GM19328 (cell line): Measurements from ENCODE around the gene MACC1.

Experiments
- ATAC-seq: cut with Tn5 transposase; IDR thresholded peaks from one replicate; pipeline ENCODE4 v1.9.1; 2021; ENCODE audit warnings: mild to moderate bottlenecking, moderate library complexity; ENCODE audit not compliant: unreplicated experiment

The MACC1 gene

DNA sequence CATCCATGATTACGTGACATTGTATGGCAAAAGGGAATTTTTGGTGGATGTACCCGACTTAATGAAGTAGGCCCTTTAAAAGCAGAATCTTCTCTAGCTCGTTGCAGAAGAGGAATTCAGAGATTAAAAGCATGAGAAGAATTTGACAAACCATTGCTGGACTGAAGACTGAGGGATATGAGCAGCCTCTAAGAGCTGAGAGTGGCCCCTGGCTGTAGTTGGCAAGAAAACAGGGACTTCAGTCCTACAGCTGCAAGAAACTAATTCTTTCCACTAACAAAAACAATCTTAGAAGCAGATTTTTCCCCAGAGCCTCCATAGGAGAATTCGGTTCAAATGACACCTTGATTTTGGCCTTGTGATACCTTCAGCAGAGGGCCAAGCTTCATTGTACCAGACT is 34.1 kb downstream of the MACC1 start:
- ATAC-seq, result no peak

DNA sequence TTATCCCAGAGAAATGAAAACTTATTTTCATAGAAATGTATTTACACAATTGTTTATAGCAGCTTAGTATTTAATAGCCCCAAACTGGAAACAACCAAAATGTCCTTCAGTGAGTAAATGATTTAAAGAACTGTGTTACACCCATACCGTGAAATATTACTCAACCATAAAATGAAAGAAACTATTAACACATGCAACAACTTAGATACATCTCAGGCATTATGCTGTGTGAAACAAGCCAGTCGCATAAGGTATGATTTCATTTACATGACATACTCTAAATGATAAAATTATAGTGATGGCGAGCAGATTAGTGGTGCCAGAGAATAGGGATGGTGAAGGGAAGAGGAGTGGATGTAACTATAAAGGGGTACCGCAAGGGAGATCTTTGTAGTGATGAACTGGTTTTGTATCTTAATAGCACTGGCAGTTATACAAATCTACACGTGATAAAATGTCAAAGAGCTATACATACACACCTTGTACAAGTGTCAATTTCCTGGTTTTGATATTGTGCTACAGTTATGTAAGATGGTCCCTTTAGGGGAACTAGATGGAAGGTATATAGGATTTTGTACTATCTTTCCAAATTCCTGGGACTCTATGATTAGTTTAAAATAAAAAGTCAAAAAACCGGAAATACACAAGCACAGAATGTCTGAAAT is 40.5 kb downstream of the MACC1 start:
- no peak for ATAC-seq

DNA sequence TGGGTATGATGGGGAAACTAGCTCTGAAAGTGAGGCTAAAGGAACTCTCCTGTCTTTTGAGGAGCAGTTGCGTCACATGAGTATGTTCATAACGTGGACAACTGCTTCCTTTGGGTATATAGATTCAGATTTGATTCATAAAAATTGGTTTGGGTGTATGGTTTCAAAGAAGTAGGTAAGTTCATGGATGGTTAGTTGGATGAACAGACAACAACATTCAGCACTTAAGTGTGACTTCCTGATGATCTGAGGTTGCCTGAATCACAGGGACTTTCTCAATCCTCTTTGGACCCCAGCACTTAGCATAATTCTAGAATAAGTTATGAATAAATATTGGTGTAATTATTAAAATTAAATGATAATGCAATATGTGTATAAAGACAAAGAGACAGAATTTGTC is 43.4 kb downstream of the MACC1 start:
- no peak for ATAC-seq

DNA sequence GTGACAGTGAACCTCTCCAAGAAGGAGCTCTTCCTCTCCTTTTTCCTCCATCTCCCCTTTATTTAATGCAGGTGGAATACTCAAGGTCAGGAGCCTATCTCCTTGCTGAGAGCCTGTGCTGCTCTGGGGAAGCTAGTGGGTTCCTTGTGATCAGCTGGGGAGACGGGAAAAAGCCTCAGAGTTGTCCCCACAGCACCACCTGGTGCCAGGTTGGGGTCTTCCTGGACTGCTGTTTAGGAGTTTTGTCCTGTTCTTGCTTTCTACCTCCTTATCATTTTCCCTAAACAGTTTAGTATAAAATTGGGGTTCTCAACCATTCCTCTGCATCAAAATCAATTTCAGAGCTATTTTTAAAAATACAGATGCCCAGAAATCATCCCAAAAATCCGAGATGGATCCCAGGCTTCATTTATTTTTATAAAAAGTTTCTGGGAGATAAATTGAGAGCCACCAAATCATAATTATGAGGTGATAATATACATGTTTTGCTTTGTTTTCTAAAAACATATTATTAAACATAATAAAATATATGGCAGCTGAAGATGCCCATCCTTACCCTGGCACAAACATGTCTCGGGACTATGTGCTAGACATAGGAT is 44.3 kb downstream of the MACC1 start:
- no peak for ATAC-seq

DNA sequence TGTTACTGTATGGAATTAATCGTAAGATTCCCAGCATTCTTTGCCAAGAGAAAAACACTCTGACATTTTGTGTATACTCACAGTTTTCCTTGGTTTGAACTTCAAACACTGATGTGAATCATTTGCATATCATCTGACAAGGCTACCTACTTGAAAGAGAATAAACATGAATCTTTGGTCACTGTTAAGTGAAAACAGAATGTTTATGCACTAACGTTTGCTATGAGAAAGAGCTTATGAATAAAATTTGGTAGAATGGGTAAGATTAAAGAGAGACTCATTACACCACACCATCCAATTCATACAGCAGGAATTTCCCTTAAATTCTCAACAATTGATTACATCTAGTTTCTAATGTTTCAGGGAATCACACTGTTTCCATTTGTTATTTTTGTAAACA is 46.6 kb downstream of the MACC1 start:
- ATAC-seq, result no peak

DNA sequence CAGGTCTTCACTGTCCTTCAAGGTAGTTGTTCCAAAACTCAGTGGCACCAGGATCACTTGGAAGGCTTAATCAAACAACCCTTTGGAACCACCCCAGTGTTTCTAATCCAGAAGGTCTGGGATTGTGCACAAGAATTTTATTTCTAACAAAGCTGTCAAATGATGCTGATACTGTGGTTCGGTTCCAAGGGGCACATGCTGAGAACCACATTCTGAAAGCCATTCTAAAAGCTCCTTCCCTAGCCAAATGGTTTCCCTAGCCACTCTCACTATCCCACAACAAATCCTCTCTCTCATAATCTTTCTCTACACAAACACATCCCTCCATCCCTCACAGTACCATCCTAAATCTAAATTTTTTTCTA is 52.1 kb downstream of the MACC1 start:
- ATAC-seq, result no peak

DNA sequence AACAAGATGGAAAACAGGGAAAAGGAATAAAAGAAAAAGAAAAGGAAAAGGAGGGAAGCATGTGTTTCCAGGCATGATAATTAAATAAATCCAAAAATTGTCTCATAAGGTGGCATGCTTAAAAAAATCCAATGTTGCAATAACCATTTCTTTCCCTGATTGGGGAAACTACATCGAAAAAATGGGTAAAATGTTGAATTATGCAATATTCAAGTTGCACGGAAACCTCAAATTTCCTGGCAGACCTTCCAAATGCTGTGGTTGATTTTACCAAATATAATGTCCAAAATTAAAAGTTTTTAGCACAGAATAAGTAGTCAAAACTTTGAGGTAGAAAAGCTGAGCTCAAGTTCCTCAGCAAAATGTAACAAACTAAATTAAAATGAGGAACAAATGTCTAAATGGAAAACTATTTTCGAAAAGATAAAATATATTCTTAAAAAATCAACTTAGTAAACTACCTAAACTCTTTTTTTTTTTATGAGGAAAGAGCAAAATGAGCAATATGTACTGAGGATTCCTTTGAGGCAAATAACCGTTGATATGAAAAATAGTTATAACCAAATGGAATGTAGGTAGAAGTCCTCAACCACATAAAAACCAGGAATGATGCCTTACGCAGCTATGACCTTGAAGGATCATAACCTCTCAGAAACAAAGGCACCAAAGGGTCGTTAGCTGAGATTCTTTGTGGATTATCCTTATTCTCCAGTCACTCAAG is 52.6 kb downstream of the MACC1 start:
- no peak for ATAC-seq

DNA sequence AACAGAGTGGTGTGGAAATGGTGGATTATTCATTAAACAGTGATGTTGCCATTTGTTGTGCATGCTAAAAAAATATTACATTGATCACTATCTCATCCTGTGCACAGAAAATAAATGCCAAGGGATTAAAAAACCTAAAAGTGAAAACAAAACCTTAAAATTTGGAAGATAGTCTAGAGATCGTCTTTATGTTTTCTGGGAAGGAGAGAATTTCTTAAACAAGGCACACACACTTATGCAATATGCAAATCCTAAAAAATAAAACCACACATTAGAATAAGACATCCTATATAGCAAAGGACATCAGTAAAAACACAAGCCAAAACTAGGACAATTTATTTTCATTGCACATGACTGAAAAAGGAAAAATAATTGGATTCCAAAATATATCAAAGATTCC is 54.5 kb downstream of the MACC1 start:
- ATAC-seq, result no peak

DNA sequence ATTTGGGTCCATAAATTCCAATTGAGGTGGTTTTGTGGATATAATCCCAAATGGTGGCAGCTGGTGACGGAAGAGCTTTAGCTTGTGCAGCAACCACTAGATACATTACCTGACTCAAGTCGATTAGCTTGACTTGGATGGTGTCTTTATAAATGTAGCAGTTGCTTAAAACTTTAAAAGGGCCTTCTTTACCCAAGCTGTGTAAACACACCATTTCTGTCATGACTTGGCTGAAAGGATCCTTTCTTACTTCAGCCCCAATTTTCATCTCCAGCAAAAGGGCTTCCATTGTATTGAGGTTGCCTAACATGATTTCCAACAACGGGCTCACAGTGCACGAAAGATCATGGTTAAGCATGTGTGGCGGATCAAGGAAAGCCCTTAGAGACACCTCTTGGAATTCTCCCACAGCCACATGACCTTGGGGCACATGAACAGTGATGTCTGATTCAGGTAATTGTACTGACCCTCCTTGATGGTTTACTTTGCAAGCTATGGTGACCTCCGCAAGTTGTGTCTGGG is 57.9 kb downstream of the MACC1 start:
- ATAC-seq, result no peak

DNA sequence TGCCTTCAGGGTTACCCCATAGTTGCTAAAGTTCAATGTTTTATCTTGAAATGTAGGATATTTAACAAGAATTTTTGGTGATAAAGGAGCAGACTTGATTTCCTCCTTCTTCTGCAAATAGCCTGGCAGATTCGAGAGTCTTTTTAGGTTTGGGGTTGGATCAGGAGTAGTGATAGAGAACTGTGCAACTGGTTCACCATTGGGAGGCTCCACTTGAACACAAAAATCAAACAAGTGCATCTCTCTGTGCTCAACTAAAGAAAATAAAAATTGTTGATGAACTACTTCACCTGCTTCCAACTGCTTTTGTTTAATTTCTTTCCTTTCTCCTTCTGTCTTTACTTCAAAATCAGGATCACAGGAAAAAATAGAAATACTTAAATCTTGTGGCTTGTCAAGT is 58.5 kb downstream of the MACC1 start:
- no peak for ATAC-seq

DNA sequence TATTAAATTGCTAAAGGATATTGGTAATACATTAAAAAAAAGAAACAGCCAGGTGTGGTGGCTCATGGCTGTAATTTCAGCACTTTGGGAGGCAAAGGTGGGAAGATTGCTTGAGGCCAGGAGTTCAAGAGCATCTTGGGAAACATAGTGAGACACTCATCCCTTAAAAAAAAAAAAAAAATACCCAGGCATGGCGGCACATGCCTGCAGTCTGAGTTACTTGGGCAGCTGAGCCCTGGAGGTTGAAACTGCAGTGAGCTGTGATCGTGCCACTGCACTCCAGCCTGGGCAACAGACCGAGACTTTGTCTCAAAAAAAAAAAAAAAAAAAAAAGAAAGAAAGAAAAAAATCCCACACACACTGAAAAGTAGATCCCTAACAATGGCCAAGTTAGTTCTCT is 59.7 kb downstream of the MACC1 start:
- ATAC-seq, result no peak

DNA sequence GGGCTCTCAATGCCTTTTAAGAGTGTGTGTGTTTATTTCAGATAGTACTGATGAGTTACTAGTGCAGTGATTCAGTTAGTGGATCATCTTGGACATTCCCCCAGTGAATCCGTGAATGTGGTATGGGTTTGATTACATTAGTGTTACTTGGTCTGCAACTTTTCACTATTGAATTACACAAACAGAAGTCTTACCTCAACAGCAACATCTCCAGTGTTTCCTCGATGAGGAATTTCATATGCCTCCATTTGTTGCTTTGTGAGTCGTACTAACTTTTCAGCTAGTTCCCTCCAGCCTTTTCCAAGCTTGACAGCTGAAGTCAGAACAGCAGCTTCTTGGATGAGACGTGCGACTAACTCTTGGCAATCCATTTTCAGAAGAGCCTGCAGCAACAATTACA is 63.2 kb downstream of the MACC1 start:
- no peak for ATAC-seq

DNA sequence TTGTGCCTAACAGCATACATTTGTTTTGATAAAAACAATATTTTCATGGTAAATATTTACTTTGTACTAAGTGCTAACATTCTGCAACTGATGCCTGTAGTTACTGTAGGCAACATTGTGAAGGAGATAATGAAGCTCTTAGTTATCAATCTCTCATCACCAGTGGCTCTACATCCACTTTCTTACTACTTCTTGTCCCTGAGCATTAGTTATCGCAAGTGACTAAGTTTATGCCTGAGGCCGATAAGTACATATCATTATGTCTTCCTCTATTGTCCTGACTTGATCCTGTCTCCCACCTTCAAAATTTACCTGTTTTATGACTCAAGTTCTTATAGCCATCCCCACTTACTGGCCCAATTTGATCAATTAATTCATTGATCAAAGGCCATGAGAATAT is 63.6 kb downstream of the MACC1 start:
- no peak for ATAC-seq

DNA sequence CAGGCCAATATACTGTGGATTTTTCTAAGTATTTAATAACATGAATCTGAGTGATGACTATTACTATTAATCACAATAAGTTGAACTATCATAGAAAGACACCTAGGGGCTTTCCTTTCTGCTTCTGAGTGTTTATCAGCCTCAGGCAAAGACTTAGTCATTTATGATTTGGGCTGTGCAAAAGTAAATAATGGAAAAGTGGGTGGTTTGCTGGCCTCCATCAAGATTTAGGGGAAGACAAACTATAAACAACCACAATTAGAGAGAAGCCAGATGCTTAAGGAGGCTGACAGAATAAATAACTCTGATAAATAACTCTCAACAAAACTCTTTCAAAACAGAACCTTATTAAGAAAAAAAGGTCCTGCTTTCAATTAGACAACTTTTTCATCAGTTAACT is 64.7 kb downstream of the MACC1 start:
- no peak for ATAC-seq

DNA sequence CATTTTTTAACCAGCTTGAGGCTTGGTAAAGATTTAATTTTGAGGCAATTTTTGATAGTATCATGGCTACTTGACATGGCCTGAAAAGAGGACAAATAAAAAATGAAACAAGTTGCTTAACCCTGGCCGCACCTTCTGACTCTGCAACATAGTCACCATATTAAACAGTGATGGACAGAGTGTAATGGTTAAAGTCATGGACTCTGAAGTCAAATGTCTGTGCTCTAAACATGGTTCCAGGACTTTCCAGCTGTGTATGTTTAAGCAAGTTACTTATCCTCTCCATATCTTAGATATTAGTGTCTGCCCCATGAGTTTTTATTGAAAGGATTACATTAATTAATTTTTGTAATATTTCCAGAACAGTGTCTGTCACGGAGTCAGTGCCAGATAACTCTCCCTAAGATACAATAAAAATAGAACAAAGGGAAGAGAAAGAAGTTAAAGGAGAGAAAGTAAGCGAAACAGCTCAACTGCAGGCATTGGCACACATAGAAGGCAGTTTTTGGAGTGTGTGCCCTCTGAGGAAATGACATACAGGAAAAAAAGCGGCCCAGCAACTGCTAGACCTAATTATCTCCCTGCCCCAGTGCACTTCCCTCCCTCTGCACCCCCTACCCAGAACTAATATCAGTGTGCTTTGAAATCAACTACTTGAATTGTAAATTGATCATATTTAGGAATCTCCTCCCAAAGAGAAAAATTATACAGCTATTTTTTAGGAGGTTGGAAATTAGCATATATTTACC is 65.3 kb downstream of the MACC1 start:
- no peak for ATAC-seq

DNA sequence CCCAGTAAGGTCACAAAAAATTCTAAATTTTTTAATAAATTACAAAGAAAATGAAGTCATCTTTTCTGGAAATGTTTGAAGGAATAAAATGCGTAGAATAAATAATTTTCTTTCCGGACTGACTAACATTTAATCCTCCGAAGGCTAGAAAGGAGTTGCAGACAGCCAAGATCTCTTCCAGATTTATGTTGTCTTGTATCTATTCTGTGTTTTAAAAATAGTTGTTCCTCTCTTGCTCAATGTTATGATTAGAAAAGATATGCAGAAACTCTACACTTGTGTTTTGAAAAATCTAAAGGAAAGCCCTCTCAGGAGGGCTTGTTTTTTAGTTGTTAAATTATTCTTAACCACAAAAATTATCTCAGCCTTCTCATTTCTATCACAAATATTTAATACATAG is 70.7 kb downstream of the MACC1 start:
- no peak for ATAC-seq

DNA sequence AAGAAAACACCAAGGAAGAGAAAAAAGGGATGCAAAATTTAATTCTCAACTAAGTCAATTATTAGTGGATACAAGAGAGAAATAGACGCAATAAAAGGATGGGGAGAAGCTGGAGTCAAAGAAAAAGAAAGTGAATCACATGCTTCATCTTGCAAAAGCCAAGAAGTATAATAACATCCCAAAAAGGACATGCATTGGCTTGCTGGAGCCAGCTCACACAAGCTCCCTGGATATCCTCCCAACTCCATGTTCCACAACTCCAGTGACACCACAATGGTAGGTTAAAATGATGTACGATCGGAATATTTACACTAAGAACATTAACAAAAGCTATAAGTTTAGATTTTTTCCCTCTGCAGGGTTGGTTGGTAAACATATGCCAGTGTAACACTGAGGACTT is 72.4 kb downstream of the MACC1 start:
- ATAC-seq, result no peak

DNA sequence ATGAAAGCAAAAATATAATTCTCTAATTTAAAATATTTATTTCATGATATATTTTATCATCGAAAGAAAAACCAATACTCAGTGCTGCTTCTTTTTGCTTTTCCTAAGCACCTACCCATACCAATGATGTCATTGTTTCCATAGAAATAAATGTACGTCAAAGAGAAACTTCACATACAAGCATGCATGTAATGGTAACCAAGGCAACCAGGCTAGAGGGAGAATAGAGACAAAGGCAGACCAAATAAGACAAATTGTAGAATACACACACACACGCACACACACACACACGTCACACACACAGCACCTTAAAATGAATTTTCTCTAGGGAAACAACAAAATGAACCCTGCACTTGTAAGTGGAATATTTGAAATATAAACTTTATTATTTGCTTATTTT is 75.5 kb downstream of the MACC1 start:
- no peak for ATAC-seq

DNA sequence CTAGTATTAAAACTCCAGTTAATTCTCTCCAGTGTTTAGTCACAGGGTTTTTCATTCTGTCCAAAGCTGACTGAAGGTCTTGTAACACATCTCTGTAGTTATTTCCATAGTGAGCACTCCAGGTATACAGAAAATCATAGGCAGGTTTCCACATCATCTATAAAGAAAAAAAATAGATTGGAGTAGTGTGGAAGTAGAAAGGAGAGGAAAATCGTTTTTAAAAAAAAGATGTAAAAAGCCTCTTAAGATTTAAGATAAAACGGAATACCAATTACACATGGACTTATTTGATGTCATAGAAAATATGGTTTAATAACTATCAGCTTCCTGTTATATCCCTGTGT is 76.2 kb downstream of the MACC1 start:
- ATAC-seq, result no peak

DNA sequence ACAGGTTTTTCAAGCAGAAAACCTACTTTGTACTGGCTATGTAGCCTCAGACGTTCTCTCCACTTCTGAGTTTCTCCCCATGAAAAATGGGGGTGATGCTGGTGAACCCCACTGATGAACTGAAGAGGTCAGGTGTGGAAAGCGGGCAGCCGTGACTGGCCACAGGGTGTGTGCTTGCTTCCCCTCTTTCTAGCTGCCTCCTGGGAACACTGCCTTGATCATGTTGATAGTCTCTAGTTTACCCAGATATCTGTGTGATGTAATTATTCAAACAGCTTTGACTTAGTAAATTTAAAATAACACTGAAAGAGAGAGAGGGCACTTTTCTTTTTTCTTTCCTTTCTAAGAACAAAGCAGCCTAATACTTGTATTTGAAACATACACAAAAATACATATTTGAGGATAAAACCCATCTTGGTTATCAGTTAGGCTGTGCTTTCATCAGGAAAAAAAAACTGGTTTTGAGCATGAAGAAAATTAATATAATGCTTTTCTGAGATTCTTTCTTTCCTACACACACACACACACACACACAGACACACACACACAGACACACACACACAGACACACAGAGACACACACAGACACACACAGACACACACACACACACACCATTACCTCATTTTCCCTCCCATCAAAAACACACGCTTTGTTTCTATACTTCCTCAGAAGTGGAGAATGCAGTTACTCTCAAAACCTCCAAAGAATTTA is 76.7 kb downstream of the MACC1 start:
- no peak for ATAC-seq

DNA sequence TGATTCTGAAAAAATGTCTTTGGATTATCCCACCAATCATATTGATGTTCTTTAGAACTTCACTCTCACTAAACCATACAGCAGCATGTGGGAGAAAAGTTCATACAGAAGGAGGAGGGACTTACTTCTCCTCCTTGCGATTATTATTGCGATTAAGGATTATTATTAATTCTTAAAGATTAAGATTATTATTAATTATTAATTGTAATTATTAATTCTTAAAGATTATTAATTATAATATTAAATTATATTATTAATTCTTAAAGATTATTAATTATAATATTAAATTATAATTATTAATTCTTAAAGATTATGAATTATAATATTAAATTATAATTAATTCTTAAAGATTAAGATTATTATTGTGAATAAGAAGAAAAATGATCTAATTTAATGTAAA is 80.5 kb downstream of the MACC1 start:
- ATAC-seq, result no peak
